HepG2 (cell line): ENCODE data around the gene COASY. TPM values are rescaled to one million over a fixed set of nuclear protein-coding genes. Genes with fewer than 3 reads are reported as not detected.

Experiments used
- CBX5 ChIP-seq: sonication (generic); formaldehyde crosslinking; IDR thresholded peaks from 2 replicates; pipeline ENCODE4 v1.4.0; 2020; ENCODE audit warnings: missing genetic modification reagents, borderline replicate concordance
- GLI4 ChIP-seq: sonication (generic); formaldehyde crosslinking; IDR thresholded peaks from 2 replicates; pipeline ENCODE4 v1.5.1; 2020; ENCODE audit warnings: missing genetic modification reagents, mild to moderate bottlenecking, moderate library complexity, borderline replicate concordance
- HOXA7 ChIP-seq: sonication (generic); formaldehyde crosslinking; IDR thresholded peaks from 2 replicates; pipeline ENCODE4 v1.8.1; 2022; ENCODE audit warnings: mild to moderate bottlenecking, missing genetic modification reagents, moderate library complexity
- KMT2B ChIP-seq: IDR thresholded peaks from 2 replicates; pipeline ENCODE4 v1.6.1; 2016; ENCODE audit warnings: missing genetic modification reagents, missing compliant biosample characterization
- LRRFIP1 ChIP-seq: sonication (generic); formaldehyde crosslinking; conservative IDR thresholded peaks from 2 replicates; pipeline ENCODE4 v1.4.0; 2020; ENCODE audit warnings: missing genetic modification reagents
- MIER2 ChIP-seq: IDR thresholded peaks from 2 replicates; pipeline ENCODE4 v1.6.1; 2016; ENCODE audit warnings: missing biosample characterization, missing genetic modification reagents
- RCOR2 ChIP-seq: IDR thresholded peaks from 2 replicates; pipeline ENCODE4 v1.6.1; 2016; ENCODE audit warnings: missing biosample characterization, missing genetic modification reagents
- SAFB2 ChIP-seq: sonication (generic); formaldehyde crosslinking; IDR thresholded peaks from 2 replicates; pipeline ENCODE4 v1.5.1; 2020; ENCODE audit warnings: missing genetic modification reagents, low read depth, mild to moderate bottlenecking, borderline replicate concordance
- SP1 ChIP-seq, 2 experiments: fragments of 450-650 bp in 1 of 2; sonication (generic) in 1 of 2; formaldehyde crosslinking in 1 of 2; IDR thresholded peaks; 2 replicates each; pipeline versions ENCODE4 v1.4.0 to v1.6.1; 2016 to 2020; ENCODE audit warnings: missing genetic modification reagents in 1 of 2
- TBL1XR1 ChIP-seq: fragments of 150-350 bp; IDR thresholded peaks from 2 replicates; pipeline ENCODE4 v1.6.1; 2014; ENCODE audit warnings: borderline replicate concordance, low read length; ENCODE audit not compliant: partially characterized antibody
- ZBTB38 ChIP-seq: sonication (generic); formaldehyde crosslinking; IDR thresholded peaks from 2 replicates; pipeline ENCODE4 v1.5.1; 2020; ENCODE audit warnings: mild to moderate bottlenecking, missing genetic modification reagents
- ZNF264 ChIP-seq: sonication (generic); formaldehyde crosslinking; IDR thresholded peaks from 2 replicates; pipeline ENCODE4 v1.4.0; 2020; ENCODE audit warnings: missing genetic modification reagents
- ZNF513 ChIP-seq: sonication (generic); formaldehyde crosslinking; conservative IDR thresholded peaks from 2 replicates; pipeline ENCODE4 v1.5.0; 2020; ENCODE audit warnings: missing genetic modification reagents
- ZNF567 ChIP-seq: sonication (generic); formaldehyde crosslinking; IDR thresholded peaks from 2 replicates; pipeline ENCODE4 v1.8.1; 2023; ENCODE audit warnings: mild to moderate bottlenecking, missing genetic modification reagents, borderline replicate concordance
- ZNF574 ChIP-seq: sonication (generic); formaldehyde crosslinking; IDR thresholded peaks from 2 replicates; pipeline ENCODE4 v1.4.0; 2020; ENCODE audit warnings: missing genetic modification reagents
- ZNF768 ChIP-seq: sonication (generic); formaldehyde crosslinking; IDR thresholded peaks from 2 replicates; pipeline ENCODE4 v1.4.0; 2020; ENCODE audit warnings: missing genetic modification reagents
- polyA plus RNA-seq, 8 experiments: library from polyadenylated mRNA; depleted of rRNA in 3 of 8; stranded (reverse) in 7 of 8; unstranded in 1 of 8; fragments of >200 nt; fragmentation: Illumina TruSeq in 4 of 8; extraction: Trizol in 4 of 8; gene quantifications; 2 replicates each; pipeline versions ENCODE4 v1.2.1 to v1.2.3, GENCODE V29; 2011 to 2016; ENCODE audit warnings: low read depth in 4 of 8, missing spikeins in 1 of 8, mixed read lengths in 1 of 8; ENCODE audit not compliant: insufficient read depth in 1 of 8
- total RNA-seq, 5 experiments: library from RNA; depleted of rRNA; stranded (reverse); fragments of >200 nt; fragmentation: Illumina TruSeq; extraction: Trizol; gene quantifications; 2 replicates each; pipeline ENCODE4 v1.2.3, GENCODE V29; 2016; ENCODE audit warnings: low read depth in 1 of 5
- TF ChIP-seq, protein P1 (sequence below): sonication (generic); formaldehyde crosslinking; IDR thresholded peaks from 2 replicates; pipeline ENCODE4 v1.4.0; 2020; ENCODE audit warnings: low read depth, mild to moderate bottlenecking, missing genetic modification reagents
- TF ChIP-seq, protein P2 (sequence below): sonication (generic); formaldehyde crosslinking; conservative IDR thresholded peaks from 2 replicates; pipeline ENCODE4 v1.8.1; 2023; ENCODE audit warnings: missing genetic modification reagents

The COASY gene
- total and polyA plus RNA-seq, 2 of the 13 experiments (the other 11 are each of a cell fraction or from before 2014, with no cell fraction given) = 90.7 to 125 TPM

- no peak for TF ChIP-seq SAFB2 (CRISPR knock-in tag)
- no peak for TF ChIP-seq CBX5 (CRISPR knock-in tag)
- no peak for TF ChIP-seq ZNF264
- no peak for TF ChIP-seq ZBTB38
- no peak for TF ChIP-seq HOXA7
- TF ChIP-seq ZNF768 (CRISPR knock-in tag) = no peak
- no peak for TF ChIP-seq KMT2B (CRISPR knock-in tag)
- TF ChIP-seq, protein P1, sequence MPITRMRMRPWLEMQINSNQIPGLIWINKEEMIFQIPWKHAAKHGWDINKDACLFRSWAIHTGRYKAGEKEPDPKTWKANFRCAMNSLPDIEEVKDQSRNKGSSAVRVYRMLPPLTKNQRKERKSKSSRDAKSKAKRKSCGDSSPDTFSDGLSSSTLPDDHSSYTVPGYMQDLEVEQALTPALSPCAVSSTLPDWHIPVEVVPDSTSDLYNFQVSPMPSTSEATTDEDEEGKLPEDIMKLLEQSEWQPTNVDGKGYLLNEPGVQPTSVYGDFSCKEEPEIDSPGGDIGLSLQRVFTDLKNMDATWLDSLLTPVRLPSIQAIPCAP (CRISPR knock-in tag) = no peak
- TF ChIP-seq LRRFIP1 (CRISPR knock-in tag) = no peak
- no peak for TF ChIP-seq ZNF567 (CRISPR knock-in tag)
- no peak for TF ChIP-seq MIER2 (CRISPR knock-in tag)
- TF ChIP-seq, protein P2, sequence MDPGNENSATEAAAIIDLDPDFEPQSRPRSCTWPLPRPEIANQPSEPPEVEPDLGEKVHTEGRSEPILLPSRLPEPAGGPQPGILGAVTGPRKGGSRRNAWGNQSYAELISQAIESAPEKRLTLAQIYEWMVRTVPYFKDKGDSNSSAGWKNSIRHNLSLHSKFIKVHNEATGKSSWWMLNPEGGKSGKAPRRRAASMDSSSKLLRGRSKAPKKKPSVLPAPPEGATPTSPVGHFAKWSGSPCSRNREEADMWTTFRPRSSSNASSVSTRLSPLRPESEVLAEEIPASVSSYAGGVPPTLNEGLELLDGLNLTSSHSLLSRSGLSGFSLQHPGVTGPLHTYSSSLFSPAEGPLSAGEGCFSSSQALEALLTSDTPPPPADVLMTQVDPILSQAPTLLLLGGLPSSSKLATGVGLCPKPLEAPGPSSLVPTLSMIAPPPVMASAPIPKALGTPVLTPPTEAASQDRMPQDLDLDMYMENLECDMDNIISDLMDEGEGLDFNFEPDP (CRISPR knock-in tag) = no peak
- TF ChIP-seq SP1 (IDR thresholded peaks at IDR 0.05) = no peak
- no peak for TF ChIP-seq SP1 (CRISPR knock-in tag; IDR thresholded peaks at IDR 0.05)
- TF ChIP-seq GLI4 (CRISPR knock-in tag) = 0 out of 2 replicates have a peak, but pooled peaks have one; percentile 15
- TF ChIP-seq ZNF513 (CRISPR knock-in tag) = no peak
- TF ChIP-seq TBL1XR1 = no peak
- no peak for TF ChIP-seq RCOR2
- TF ChIP-seq ZNF574 (CRISPR knock-in tag) = no peak
These were observed 46.6 kb downstream of the COASY start (continued) for GRCh38 chr17:42608305-42609181.
